Transverse colon (tissue), 4 donors: ENCODE measurements around the gene RGS6.

Experiments used
- EP300 ChIP-seq: sonication (generic); formaldehyde crosslinking; IDR thresholded peaks from one replicate; pipeline ENCODE4 v1.6.1; 2017; ENCODE audit warnings: antibody characterized with exemption, low read depth
- POLR2A ChIP-seq: fragments of 450-650 bp; IDR thresholded peaks from one replicate; pipeline ENCODE4 v1.6.1; 2016; ENCODE audit warnings: antibody characterized with exemption, mild to moderate bottlenecking, moderate library complexity
- POLR2AphosphoS5 ChIP-seq, 3 donors: sonication (generic); formaldehyde crosslinking; IDR thresholded peaks; one replicate each; pipeline ENCODE4 v1.6.1; 2016; ENCODE audit warnings: antibody characterized with exemption in 3 of 3
- TF ChIP-seq, protein P1 (sequence below), 5 experiments: fragments of 200-600 bp in 3 of 5; fragments of 450-650 bp in 2 of 5; sonication (generic) in 3 of 5; IDR thresholded peaks; 1 replicate in 2 of 5; 2 replicates in 3 of 5; pipeline ENCODE4 v1.5.1; 2016 to 2017; ENCODE audit warnings: antibody characterized with exemption in 5 of 5, inconsistent platforms in 3 of 5, mild to moderate bottlenecking in 2 of 5, moderate library complexity in 1 of 5

DNA sequence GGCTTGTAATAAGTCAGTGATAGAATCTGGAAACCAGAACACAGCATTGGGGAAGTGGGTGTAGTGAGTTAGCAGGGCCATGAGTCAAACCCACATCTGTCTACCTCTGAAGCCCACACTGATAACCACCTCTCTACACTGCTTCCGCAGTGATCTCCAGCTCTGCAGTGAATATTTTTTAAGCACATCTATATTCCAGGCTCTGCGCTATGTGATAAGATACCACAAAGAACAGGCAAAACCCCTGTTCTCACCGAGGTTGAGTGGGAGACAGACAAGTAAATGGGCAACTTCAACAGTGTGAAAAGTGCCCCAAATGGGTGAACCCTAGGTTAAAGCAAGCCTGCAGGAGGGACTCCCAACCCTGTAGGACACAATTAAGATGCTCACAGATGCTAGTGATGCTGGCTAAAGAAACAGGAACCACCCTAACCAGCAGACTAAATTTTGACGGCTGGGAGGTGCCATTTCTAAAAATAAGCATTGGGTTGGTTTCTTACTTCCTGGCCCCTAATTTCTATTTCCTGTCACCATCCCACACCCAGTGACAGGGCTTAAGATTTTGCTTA lies 586.7 kb downstream of the RGS6 start:
- TF ChIP-seq, protein P1, sequence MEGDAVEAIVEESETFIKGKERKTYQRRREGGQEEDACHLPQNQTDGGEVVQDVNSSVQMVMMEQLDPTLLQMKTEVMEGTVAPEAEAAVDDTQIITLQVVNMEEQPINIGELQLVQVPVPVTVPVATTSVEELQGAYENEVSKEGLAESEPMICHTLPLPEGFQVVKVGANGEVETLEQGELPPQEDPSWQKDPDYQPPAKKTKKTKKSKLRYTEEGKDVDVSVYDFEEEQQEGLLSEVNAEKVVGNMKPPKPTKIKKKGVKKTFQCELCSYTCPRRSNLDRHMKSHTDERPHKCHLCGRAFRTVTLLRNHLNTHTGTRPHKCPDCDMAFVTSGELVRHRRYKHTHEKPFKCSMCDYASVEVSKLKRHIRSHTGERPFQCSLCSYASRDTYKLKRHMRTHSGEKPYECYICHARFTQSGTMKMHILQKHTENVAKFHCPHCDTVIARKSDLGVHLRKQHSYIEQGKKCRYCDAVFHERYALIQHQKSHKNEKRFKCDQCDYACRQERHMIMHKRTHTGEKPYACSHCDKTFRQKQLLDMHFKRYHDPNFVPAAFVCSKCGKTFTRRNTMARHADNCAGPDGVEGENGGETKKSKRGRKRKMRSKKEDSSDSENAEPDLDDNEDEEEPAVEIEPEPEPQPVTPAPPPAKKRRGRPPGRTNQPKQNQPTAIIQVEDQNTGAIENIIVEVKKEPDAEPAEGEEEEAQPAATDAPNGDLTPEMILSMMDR (IDR thresholded peaks at IDR 0.05) = no peak
- TF ChIP-seq EP300 (no peak), POLR2AphosphoS5 (IDR thresholded peaks at IDR 0.05) (no peak), POLR2A (no peak)
